Posterior cingulate gyrus (tissue), 11 donors: ENCODE measurements around the gene NR2F2.

Source experiments
- DNase-seq, 10 donors: peaks; one replicate each; pipeline versions ENCODE4 v3.0.0 to v3.0.0-alpha.2; 2020 to 2021; ENCODE audit warnings: mixed read lengths in 3 of 10
- intact Hi-C: fragments of 100-400 bp; cut with DNase I; formaldehyde crosslinking; loops from one replicate; pipeline ENCODE4 v1.15.1; 2023

The NR2F2 gene

DNA sequence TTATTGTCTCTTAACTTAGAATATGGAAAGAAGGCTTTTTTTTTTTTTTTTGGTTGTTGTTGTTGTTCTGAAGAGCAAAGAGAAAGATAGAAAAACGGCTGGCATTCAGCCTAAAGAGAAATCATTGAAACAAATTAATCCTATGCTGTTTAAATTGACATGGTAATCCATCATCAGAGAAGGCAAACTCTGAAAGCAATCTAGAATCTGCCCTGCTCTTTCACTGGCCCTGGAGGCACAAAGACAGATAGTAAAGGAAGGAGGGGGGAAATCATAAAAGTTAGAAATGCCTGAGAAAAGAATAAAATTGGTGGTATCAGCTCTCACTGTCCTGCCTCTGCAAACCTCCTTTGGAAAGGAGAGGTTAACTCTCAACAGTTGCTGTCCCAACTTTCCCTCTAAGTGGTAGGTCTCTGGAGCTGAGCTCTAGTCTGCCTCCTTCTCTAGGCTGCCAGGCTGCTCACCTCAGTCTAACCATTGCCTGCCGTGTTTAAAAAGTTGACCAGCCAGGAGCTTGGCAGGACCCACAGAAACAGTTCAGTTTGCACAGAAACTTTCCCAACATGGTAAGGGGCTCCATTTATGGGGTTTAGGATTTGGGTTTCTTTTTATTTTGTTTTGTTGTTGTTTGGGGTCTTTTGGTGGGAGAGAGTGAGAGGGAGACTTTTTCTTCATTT is 13.4 kb upstream of the NR2F2 start:
- intact Hi-C loops = no loop called here
- no peak for DNase-seq

GRCh38 chr15:96320107-96320506 is 10.4 kb upstream of the NR2F2 start:
- DNase-seq = no peak
- intact Hi-C loops = no loop called here

DNA sequence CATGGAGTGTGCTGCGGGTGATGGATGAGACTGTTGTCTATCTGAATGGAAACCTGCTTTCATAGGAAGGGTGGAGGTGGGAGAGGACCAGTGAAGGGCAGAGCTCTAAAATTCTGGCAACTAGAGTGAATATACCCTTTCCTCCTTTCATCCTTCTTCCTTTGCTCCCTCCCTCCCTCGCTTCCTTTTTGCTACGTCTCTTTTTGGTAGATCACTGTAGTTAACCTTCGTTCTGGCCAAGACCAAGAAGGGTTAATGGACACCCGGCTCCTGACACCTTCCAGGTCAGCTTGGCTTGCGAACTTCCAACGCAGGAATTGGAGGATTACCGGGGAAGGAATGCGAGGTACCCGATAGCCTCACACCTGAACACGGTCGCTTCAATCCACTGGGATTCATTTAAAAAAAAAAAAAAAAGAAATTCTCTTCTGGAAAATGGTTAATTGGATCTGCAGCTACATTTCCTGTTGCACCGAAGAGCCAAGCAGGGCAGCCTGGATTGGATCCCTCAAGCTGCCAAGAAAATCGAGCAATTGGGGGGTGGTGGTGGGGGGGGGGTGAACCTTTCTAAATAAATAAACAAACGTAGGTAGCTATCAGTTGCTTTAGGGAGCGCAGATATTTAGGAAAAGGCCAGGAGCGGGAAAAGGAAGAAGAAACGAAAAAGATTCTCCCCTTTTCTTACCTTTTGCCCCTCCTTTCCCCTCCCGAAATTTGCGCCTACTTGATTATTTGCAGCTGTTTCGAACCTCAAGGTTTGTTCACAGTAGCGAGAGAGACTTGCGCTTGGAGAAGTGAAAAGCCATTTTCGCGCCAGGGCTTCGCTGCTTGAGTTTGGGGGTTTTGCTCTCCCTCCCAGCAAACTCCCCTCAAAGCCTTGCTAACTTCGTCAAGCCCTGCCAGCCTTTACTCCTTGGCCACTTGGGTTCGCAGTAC is 9.5 kb upstream of the NR2F2 start:
- intact Hi-C loops = no loop called here
- no peak for DNase-seq

GRCh38 chr15:96321639-96322535 is 8.6 kb upstream of the NR2F2 start:
- no peak for DNase-seq
- intact Hi-C loops = no loop called here

DNA sequence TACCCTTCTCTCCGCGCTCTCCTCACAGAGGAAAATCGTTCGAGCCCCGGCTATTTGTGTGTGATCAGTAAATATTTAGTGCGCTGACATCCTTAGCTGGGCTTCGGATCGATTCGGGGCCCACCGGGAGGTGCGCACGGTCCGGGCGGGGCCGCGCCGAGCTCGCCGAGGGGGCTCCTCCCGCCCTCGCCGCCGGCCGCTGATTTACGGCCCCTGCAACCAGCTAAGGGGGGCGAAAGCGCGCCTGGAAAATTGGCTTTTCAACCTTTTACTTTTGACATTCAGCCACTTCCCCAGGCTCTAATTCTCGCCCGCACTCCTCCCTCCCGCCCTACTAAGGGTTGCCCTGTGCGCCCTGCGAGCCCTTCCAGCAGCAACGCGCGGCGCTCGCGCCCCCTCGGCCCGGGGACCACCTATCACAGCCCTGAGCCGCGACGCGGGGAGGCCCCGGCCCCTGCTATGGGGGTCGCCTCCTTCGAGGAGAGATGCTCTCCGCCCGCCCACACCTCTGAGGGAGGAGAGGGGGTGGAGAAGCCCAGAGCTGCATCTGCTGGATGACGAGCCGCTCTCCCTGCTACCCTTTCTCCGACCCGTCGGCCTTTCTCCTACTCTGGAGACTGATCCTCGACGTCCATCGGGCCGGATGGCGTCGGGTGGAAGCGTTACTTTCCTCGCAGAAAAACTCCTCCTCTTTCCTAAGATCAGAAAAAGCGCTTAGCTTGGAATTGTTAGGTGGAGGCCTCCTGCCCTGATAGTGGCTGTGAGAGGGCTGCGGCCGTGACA is 7.8 kb upstream of the NR2F2 start:
- no peak for DNase-seq
- intact Hi-C loops = no loop called here

DNA sequence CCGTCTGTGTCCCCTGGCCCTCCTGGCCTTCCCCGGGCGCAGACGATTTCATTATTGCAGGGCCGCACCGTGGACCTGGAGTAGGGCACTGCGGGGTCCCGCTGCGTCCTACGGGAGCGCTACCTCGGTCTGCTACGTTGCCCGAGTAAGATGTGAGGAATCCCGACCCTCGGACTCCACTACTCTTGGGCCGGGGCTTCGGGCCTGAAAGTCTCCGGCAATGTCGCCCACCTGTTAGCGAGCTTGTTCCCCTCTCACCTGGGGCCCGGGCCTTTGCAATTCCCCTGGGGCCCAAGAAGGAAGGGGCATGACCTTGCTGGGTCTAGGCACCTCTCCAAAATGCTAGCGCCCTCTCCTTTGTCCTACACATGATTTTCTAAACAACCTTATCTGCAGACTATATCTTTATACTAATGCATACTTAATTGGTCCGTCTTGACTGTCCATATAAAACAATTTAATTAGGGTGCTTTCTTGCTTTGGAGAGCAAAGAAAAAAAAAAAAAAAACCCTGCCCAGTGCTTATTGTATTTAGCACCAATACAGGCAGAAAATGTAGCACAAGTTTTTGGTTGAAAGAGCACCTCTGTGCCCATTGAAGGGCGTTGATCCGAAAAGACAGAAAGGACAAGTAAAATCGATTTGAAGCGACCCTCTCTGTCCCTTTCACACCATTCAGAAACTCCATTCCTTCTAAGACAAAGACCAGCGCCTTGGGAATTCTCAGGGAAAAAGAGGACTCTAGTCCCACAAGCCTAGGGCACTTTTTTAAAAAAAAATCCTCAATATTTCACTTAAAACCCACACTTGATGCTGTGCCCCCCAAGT is 7.0 kb upstream of the NR2F2 start:
- no peak for DNase-seq
- intact Hi-C loops = no loop called here

DNA sequence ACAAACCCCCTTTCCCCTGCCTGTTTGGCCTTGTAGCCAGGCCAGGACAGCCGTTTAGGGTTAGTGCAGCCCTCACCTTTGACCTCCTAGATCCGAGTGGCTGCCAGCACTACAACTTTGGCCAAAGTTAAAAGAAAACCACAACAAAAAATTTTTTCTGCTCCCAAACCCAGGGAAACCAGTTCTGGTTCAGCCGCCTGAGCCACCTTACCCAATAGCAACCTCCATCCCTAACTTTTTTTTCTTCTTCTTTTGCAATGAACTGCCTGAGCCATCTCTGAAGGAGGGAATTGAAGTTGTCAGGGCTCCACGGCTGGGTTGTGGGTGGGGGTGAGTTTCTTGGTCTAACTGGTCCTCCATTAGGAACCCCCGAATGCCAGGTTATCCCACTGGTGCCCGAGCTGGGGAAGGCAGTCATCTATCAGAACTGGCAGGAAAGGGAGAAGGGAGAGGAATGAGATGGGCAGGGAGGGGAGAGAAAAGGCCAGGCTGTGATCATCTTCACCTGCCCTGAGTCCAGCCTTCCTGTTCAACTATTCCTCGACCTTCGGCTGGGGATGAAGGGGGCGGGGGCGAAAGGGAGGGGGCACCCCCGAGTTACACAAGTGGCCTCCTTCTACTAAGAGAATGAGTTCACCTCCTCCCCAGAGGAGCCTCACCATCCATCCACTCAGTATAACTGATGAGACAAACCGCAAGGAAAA is 6.2 kb upstream of the NR2F2 start:
- intact Hi-C loops = no loop called here
- no peak for DNase-seq

DNA sequence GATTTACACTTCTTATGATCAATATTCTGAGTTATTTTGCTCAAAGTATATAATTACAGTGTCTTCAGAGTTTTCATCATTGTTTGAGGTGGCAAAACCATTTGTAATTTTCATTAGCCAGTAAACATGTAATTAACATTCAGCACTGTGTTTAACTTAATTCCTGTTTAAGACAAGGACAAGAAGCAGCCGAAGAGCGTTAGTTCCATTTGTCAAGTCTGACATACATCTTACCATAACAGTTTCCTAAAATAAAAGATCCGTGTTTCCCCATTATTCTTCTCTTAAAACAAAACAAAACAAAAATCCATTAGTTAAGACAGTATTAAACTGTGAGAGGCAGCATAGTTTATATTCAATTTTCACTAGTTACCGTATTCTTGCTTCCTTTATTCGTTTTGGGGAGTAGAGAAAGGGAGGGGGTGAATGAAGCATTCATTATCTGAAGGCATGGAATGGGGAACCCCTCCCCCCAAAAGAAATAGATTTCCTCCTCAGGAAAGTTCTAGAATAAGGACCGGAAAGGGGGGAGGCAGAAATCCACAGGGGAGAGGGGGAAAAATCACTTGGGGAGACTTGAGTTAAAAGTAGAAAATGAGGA is 5.5 kb upstream of the NR2F2 start:
- no peak for DNase-seq
- intact Hi-C loops = no loop called here

GRCh38 chr15:96325541-96326327 is 4.8 kb upstream of the NR2F2 start:
- intact Hi-C loops = no loop called here
- no peak for DNase-seq

- intact Hi-C loops = no loop called here
- peak in 3 of 10 donors; percentile 34 to 84 (median 69) for DNase-seq
Measured at GRCh38 chr15:96326328-96327154, 4.0 kb upstream of the NR2F2 start.

DNA sequence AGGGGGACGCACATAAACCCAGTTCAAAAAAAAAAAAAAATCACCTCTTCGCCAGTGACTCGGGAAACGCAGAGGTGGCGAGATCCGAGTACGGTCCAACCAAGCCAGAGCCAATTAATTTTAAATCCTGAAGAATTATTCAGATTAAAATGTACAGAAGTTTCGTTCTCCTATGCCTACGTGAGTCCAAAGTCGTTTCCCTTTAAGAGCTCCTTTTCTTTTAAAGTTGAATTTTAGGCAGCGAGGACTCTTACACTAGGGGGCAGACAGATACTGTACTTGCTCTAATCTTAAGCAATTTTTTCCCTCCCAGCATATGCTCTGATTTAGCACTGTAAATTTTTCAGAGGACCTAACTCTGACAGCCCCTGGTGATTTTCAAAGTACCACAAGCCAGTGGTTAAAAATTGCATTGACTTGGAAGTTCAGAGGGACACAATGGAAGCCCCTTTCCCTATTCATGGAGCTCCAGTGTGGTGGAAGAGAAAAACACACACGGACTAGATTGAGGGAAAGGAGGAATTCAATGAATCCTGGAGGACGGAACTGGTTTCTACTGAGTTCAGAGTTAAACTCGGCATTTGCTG is 3.3 kb upstream of the NR2F2 start:
- intact Hi-C loops = no loop called here
- DNase-seq = no peak

- no peak for DNase-seq
- intact Hi-C loops = no loop called here
Measured at GRCh38 chr15:96328181-96328876, 2.2 kb upstream of the NR2F2 start.

- intact Hi-C loops = no loop called here
- no peak for DNase-seq
Measured at GRCh38 chr15:96328877-96329195, 1.7 kb upstream of the NR2F2 start.

- DNase-seq = peak in 1 of 10 donors; percentile 33
- intact Hi-C loops = no loop called here
Measured at GRCh38 chr15:96329403-96329981, 1.0 kb upstream of the NR2F2 start.

DNA sequence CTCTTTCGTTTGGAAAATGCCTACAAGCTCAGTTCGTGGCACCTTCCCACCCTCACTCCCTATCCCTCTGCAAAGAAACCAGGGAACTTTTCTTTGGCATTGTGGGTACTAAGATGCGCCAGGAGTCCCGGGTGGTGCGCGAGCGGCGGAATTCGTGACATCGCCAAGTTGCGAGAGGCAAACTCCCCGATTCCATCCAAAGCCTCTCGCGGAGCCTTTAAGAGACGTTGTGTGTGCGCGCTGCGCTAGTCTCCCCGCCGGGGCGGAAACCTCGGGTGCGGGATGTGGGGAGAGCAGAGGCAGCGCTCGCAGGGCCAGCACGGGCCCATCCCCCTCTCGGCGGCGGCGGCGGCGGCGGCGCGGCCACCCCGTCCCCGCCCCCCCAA is 443 bp upstream of the NR2F2 start:
- DNase-seq = peak in 1 of 10 donors; percentile 83
- intact Hi-C loops = no loop called here
